T-helper 9 cell (primary cell): ENCODE data around the gene PRR23B.
"Not testable (repeated sequence)": the region's sequence is repeated elsewhere in the genome, so short reads cannot be mapped to it uniquely, and the experiment has no call there.

ENCODE experiments used
- DNase-seq: peaks from one replicate; pipeline ENCODE4 v3.0.0-alpha.2; 2020
- total RNA-seq, 2 donors: gene quantifications; one replicate each; lab custom pipeline; 2026; lab: John Stamatoyannopoulos, UW

Gene PRR23B
- 0 reads per million in 2 donors for total RNA-seq

DNA sequence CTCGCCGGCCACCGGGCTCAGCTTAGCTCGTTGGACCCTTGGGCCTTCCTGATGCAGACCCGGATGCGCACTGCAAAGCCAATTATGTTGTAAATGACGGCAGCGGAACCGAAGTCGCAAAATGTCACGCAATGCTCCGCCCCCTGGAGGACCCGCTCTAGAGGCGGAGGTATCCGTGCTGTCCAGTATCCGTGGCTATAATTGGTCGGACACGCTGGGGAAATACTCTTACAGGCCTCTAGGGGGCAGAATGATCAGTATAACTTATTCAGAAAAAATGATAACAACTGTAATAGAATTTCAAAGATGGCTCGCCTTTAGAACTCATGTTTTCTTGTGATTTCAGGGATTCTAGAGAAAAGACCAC is at the start of gene PRR23B:
TSS of gene PRR23B (minus strand) at position 59 of the 367 bp plus-strand sequence. CDS start 265 bp downstream, outside the sequence.
- DNase-seq = no peak

DNA sequence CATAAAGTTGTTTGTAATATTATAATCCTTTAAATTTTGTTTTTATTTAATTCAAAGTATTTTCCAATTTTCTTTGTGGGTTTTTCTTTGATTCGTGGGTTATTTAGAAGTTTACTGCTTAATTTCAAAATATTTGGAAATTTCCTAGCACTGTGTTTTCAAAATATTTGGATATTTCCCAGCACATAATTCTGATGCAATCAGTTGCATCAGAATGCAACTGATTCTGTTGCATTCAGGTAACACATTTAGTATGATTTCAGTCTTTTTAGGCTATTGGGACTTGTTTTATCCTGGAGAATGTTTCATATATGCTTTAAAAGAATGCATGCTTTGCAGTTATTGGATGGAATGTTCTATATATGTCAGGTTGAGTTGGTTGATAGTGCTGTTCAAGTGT is 42.2 kb upstream of the PRR23B start:
- DNase-seq = no peak

DNA sequence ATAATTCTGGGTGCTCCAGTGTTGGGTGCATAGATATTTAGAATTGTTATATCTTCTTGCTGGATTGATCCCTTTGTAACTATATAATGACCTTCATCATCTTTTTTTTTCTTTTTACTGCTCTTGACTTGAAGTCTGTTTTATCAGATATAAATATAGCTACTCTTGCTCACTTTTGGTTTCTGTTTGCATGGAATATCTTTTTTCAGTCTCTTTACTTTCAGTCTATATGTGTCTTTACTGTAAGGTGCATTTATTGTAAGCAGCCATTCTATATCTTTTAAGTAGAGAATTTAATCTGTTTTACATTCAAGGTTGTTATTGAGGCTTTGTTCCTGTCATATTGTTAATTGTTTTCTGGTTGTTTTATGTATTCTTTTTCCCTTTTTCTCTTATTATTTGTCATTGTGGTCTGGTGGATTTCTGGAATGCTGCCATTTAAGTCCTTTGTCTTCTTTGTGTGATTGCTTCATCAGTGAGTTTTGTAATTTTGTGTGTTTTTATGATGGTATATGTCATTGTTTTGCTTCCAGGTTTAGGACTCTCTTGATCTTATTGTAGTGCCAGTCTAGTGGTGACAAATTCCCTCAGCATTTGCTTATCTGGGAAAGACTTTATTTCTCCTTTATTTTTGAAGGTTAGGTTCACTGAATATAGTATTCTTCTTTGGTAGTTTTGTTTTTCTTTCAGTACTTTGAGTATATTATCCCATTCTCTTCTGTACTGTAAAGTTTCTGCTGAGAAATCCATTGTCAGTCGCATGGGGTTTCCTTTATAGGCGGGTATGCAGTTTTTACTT is 32.3 kb upstream of the PRR23B start:
- DNase-seq = no peak

- no peak for DNase-seq
These were observed 23.9 kb upstream of the PRR23B start, which contains the start of gene PRR23C for GRCh38 chr3:139044366-139045210. TSS of gene PRR23C (minus strand) at chr3:139044892. CDS start at chr3:139044620, 272 bp downstream.

GRCh38 chr3:139043554-139044365 is 23.0 kb upstream of the PRR23B start:
- DNase-seq = no peak

GRCh38 chr3:139037478-139037877 is 16.8 kb upstream of the PRR23B start:
- no peak for DNase-seq

GRCh38 chr3:139032326-139033002 is 11.7 kb upstream of the PRR23B start:
- no peak for DNase-seq

GRCh38 chr3:139030576-139030975 is 9.8 kb upstream of the PRR23B start:
- not testable (repeated sequence) for DNase-seq

GRCh38 chr3:139024968-139025367 is 4.2 kb upstream of the PRR23B start:
- no peak for DNase-seq

DNA sequence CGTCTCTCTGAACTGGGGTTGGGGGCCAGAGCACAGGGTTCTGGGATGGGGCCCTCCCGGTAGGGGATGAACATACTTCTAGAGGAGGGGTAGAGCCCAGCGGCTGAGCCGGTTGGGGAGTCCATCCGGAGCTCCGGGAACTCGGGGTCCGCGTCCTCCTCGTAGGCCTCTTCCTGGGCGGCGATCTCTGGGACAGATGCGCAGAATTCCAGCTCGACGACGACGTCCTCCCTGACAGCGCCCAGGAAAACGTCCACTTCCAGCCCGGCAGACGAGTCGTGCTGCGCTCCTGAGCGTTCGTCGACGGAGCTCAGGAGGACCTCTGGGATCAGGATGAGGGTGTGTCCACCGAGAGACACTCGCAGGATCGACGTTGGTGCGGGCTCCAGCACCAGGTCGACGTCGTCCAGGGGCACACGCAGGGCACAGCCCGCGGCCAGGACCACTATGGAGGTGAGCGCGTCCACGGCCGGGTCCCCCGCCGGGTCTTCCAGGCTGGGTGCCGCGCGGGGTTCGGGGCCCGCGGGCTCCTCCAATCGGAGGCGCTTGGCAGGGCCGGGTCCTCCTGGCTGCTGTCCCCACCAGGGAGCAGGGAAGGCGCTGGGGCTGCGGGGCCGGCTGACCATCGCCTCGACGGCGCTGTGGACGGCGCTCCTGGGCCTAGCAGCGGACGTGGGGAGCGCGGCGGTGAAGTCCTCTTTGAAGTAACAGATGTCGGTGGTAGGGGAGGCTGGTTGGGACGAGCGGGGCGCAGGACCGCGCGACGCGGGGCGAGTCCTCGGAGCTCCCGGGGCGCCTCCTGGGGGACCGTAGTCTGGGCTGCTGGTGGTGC is 474 bp downstream of the PRR23B start:
- no peak for DNase-seq

- DNase-seq = no peak
These were observed 4.2 kb downstream of the PRR23B start for GRCh38 chr3:139016430-139017048.

DNA sequence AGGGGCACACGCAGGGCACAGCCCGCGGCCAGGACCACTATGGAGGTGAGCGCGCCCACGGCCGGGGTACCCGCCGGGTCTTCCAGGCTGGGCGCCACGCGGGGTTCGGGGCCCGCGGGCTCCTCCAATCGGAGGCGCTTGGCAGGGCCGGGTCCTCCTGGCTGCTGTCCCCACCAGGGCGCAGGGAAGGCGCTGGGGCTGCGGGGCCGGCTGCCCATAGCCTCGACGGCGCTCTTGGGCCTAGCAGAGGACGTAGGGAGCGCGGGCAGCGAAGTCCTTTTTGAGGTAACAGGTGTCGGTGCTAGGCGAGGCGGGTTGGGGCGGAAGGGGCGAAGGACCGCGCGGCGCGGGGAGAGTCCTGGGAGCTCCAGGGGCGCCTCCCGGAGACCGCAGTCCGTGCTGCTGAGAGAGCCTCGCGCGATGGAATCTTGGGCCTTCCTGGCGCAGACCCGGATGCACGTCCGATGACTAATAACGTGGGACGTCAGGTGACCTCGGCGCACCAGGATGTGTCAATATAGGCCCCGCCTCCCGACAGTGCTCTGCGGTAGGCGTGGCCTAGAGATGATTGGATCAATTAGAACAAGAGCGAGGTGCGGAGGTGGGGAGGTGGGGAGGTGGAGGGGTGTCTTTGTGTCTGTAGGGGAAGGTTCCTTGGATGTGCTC is 14.5 kb downstream of the PRR23B start, which contains the start of gene PRR23A:
TSS of gene PRR23A (minus strand) at position 218 of the 666 bp plus-strand sequence. CDS start at position 218, 0 bp downstream.
- DNase-seq = no peak

DNA sequence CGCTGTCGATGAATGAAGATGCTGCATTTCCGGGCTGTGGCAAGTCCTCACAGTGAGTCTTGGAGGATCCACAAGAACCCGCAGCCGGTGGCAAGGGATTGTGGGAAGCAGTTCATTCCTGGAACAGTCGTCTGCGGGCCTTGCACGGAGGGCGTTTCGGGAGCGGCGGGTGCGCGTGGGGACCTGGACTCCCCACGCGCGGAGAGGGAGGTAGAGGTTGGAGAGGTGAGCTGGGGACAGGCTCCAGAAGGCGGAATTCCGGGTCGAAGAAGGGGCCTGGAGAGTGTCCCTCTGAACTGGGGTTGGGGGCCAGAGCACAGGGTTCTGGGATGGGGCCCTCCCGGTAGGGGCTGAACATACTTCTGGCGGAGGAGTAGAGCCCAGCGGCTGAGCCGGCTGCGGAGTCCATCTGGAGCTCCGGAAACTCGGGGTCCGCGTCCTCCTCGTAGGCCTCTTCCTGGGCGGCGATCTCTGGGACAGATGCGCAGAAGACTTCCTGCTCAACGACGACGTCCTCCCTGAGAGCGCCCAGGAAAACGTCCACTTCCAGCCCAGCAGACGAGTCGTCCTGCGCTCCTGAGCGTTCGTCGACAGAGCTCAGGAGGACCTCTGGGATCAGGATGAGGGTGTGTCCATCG is 15.3 kb downstream of the PRR23B start:
- DNase-seq = no peak

GRCh38 chr3:138995706-138996105 is 25.0 kb downstream of the PRR23B start:
- no peak for DNase-seq

GRCh38 chr3:138987181-138987580 is 33.5 kb downstream of the PRR23B start:
- DNase-seq = no peak

DNA sequence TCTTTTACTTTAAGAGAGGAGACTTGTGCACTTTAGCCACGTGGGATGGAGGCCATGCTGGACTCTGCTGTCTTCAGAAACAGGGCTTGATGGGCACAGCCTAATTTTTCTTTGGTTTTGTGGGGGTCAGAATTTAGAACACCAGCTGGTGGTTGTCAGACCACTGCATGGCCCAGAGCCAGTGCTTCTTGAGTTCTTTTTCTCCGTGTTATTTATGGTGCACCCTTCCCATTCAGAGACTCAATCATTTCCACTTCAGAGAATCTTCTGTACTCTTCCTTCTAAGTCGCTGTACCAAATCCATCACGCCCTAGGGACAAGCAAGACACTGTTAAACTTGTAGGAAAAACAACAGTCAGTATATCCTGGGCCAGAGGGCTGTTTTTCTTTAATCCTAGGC is 34.8 kb downstream of the PRR23B start:
- DNase-seq = no peak

GRCh38 chr3:138984816-138985215 is 35.9 kb downstream of the PRR23B start:
- no peak for DNase-seq

DNA sequence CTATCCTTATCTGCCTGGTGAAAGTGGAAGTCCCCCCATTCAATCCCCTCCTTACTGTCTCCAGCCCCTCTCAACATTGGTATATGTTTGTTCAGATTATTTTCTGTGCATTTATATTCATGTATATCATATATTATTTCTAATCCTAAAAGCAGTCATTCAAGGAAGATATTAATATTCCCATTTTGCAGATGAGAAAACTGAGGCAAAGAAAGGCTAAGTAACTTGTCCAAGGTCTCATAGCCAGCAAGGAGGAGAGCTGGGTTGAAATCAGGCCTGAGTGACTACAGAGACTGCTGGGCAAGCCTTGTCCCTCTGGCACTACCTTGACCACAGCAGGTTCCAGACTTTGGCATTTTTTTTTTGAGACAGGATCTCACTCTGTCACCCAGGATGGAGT is 44.7 kb downstream of the PRR23B start:
- no peak for DNase-seq

- no peak for DNase-seq
These were observed 45.4 kb downstream of the PRR23B start for GRCh38 chr3:138975351-138975750.

- no peak for DNase-seq
These were observed 46.3 kb downstream of the PRR23B start for GRCh38 chr3:138974462-138974861.
